ENCODE measurements around the gene PPM1A.

Gene PPM1A

GRCh38 chr14:60343571-60344071 is 94.6 kb downstream of the PPM1A start:
- TF ChIP-seq ZFP30 (CRISPR knock-in tag; IDR thresholded peaks at IDR 0.05) (no peak), ZC3H10 (CRISPR knock-in tag; IDR thresholded peaks at IDR 0.05) (no peak), ESRRG (CRISPR knock-in tag; IDR thresholded peaks at IDR 0.05) (no peak), GLIS3 (CRISPR knock-in tag; IDR thresholded peaks at IDR 0.05) (no peak), PPARA (CRISPR knock-in tag; IDR thresholded peaks at IDR 0.05; ENCODE audit: borderline replicate concordance) (no peak), TOX (CRISPR knock-in tag; IDR thresholded peaks at IDR 0.05; ENCODE audit: borderline replicate concordance) (no peak), ZNF70 (CRISPR knock-in tag; IDR thresholded peaks at IDR 0.05) (no peak), ISL1 (CRISPR knock-in tag; IDR thresholded peaks at IDR 0.05) (no peak), RARB (CRISPR knock-in tag; IDR thresholded peaks at IDR 0.05) (no peak), ARNTL (CRISPR knock-in tag; IDR thresholded peaks at IDR 0.05; ENCODE audit: borderline replicate concordance, low read depth) (no peak), ZNF8 (CRISPR knock-in tag; IDR thresholded peaks at IDR 0.05) (no peak), BACH2 (CRISPR knock-in tag; IDR thresholded peaks at IDR 0.05; ENCODE audit: borderline replicate concordance) (no peak), ZNF565 (CRISPR knock-in tag; conservative IDR thresholded peaks at IDR 0.05; ENCODE audit: low read depth) (no peak), ZFP3 (CRISPR knock-in tag; IDR thresholded peaks at IDR 0.05) (no peak), OSR1 (CRISPR knock-in tag; IDR thresholded peaks at IDR 0.05) (no peak), PATZ1 (CRISPR knock-in tag; IDR thresholded peaks at IDR 0.05; ENCODE audit: borderline replicate concordance) (no peak)
- TF ChIP-seq, protein P1, sequence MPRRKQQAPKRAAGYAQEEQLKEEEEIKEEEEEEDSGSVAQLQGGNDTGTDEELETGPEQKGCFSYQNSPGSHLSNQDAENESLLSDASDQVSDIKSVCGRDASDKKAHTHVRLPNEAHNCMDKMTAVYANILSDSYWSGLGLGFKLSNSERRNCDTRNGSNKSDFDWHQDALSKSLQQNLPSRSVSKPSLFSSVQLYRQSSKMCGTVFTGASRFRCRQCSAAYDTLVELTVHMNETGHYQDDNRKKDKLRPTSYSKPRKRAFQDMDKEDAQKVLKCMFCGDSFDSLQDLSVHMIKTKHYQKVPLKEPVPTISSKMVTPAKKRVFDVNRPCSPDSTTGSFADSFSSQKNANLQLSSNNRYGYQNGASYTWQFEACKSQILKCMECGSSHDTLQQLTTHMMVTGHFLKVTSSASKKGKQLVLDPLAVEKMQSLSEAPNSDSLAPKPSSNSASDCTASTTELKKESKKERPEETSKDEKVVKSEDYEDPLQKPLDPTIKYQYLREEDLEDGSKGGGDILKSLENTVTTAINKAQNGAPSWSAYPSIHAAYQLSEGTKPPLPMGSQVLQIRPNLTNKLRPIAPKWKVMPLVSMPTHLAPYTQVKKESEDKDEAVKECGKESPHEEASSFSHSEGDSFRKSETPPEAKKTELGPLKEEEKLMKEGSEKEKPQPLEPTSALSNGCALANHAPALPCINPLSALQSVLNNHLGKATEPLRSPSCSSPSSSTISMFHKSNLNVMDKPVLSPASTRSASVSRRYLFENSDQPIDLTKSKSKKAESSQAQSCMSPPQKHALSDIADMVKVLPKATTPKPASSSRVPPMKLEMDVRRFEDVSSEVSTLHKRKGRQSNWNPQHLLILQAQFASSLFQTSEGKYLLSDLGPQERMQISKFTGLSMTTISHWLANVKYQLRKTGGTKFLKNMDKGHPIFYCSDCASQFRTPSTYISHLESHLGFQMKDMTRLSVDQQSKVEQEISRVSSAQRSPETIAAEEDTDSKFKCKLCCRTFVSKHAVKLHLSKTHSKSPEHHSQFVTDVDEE (CRISPR knock-in tag; IDR thresholded peaks at IDR 0.05) = no peak
- TF ChIP-seq, protein P2, sequence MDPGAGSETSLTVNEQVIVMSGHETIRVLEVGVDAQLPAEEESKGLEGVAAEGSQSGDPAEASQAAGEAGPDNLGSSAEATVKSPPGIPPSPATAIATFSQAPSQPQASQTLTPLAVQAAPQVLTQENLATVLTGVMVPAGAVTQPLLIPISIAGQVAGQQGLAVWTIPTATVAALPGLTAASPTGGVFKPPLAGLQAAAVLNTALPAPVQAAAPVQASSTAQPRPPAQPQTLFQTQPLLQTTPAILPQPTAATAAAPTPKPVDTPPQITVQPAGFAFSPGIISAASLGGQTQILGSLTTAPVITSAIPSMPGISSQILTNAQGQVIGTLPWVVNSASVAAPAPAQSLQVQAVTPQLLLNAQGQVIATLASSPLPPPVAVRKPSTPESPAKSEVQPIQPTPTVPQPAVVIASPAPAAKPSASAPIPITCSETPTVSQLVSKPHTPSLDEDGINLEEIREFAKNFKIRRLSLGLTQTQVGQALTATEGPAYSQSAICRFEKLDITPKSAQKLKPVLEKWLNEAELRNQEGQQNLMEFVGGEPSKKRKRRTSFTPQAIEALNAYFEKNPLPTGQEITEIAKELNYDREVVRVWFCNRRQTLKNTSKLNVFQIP (CRISPR knock-in tag; IDR thresholded peaks at IDR 0.05; ENCODE audit: borderline replicate concordance, low read depth) = no peak
- TF ChIP-seq, protein P3, sequence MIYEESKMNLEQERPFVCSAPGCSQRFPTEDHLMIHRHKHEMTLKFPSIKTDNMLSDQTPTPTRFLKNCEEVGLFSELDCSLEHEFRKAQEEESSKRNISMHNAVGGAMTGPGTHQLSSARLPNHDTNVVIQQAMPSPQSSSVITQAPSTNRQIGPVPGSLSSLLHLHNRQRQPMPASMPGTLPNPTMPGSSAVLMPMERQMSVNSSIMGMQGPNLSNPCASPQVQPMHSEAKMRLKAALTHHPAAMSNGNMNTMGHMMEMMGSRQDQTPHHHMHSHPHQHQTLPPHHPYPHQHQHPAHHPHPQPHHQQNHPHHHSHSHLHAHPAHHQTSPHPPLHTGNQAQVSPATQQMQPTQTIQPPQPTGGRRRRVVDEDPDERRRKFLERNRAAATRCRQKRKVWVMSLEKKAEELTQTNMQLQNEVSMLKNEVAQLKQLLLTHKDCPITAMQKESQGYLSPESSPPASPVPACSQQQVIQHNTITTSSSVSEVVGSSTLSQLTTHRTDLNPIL (CRISPR knock-in tag; IDR thresholded peaks at IDR 0.05; ENCODE audit: low read depth) = no peak
- no peak for ATAC-seq

DNA sequence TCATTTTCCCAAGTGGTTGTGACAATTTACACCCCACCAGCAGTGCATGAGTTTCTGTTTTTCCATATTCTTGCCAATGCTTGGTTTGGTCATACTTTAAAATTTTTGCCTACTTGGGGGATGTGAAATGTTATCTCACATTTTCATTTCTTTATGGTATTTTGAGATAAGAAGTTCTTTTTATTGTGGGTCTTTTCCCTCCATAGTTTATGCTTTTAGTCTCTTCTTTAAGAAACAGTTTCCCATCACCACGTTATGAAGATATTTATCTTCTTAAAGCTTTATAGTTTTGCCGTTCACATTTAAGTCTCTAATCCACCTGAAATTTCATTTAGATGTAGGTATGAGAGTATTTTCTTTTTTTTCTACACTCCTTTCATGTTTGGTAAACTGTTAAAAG is 95.7 kb downstream of the PPM1A start:
- ATAC-seq = no peak
- TF ChIP-seq BACH2 (CRISPR knock-in tag; IDR thresholded peaks at IDR 0.05; ENCODE audit: borderline replicate concordance) (no peak), ESRRG (CRISPR knock-in tag; IDR thresholded peaks at IDR 0.05) (no peak), ZNF565 (CRISPR knock-in tag; conservative IDR thresholded peaks at IDR 0.05; ENCODE audit: low read depth) (no peak), PATZ1 (CRISPR knock-in tag; IDR thresholded peaks at IDR 0.05; ENCODE audit: borderline replicate concordance) (no peak), TCF4 (CRISPR knock-in tag; IDR thresholded peaks at IDR 0.05; ENCODE audit: borderline replicate concordance) (no peak), RARB (CRISPR knock-in tag; IDR thresholded peaks at IDR 0.05) (no peak), ZFP3 (CRISPR knock-in tag; IDR thresholded peaks at IDR 0.05) (no peak)

DNA sequence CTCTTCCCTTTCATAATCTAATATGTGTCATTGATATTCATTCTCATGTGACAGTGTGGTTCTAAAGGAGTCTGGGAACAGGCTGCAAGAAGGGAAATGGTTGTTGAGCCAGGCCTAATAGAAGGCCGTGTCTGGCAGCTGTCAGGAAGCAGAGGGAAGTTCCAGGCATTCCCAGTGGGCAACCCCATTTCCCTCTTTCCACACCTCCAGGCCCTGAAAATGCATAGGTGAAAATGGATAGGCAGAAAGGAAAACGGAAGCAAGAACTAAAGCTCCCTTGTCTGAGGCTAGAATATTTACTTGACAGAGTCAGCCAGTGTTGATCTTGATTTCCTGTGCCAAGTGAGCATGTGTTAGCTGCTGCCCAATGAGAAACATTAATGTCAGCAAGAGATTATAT is 97.7 kb downstream of the PPM1A start:
- ATAC-seq = no peak

More for the DNA sequence above, 97.7 kb downstream of the PPM1A start:
- TF ChIP-seq ZFP3 (CRISPR knock-in tag; IDR thresholded peaks at IDR 0.05) (no peak), ESRRG (CRISPR knock-in tag; IDR thresholded peaks at IDR 0.05) (no peak), ZFP30 (CRISPR knock-in tag; IDR thresholded peaks at IDR 0.05) (no peak), ARNTL (CRISPR knock-in tag; IDR thresholded peaks at IDR 0.05; ENCODE audit: borderline replicate concordance, low read depth) (no peak), PATZ1 (CRISPR knock-in tag; IDR thresholded peaks at IDR 0.05; ENCODE audit: borderline replicate concordance) (no peak), ZNF70 (CRISPR knock-in tag; IDR thresholded peaks at IDR 0.05) (no peak), ISL1 (CRISPR knock-in tag; IDR thresholded peaks at IDR 0.05) (no peak), ZC3H10 (CRISPR knock-in tag; IDR thresholded peaks at IDR 0.05) (no peak)

Data from SK-N-SH treated with all-trans-retinoic acid at 6 μM for 48 hours (cell line).